ENCODE measurements around the gene INPP5F. TPM values are rescaled to one million over a fixed set of nuclear protein-coding genes. Genes with fewer than 3 reads are reported as not detected.

INPP5F gene
- total and polyA plus RNA-seq, 9 of the 15 experiments (the other 6 are each of a cell fraction or from before 2014, with no cell fraction given) = 1.6 to 7.3 (median 6.0) TPM

GRCh38 chr10:119713744-119714483, 11.9 kb upstream of the INPP5F start (continued):
- TF ChIP-seq, protein P1, sequence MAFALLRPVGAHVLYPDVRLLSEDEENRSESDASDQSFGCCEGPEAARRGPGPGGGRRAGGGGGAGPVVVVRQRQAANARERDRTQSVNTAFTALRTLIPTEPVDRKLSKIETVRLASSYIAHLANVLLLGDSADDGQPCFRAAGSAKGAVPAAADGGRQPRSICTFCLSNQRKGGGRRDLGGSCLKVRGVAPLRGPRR (CRISPR knock-in tag; IDR thresholded peaks at IDR 0.05) = no peak
- TF ChIP-seq STAG1 (CRISPR knock-in tag; IDR thresholded peaks at IDR 0.05; ENCODE audit: borderline replicate concordance) (no peak), CSDE1 (IDR thresholded peaks at IDR 0.05) (no peak), GATAD2B (IDR thresholded peaks at IDR 0.05; ENCODE audit: borderline replicate concordance) (no peak), RHOXF2B (CRISPR knock-in tag; conservative IDR thresholded peaks at IDR 0.05) (no peak), PHTF2 (CRISPR knock-in tag; IDR thresholded peaks at IDR 0.05) (no peak), TAL1 (IDR thresholded peaks at IDR 0.05) (no peak), ZNF766 (CRISPR knock-in tag; conservative IDR thresholded peaks at IDR 0.05) (no peak), TAF1 (IDR thresholded peaks at IDR 0.05; ENCODE audit: control insufficient read depth, extremely low read depth, insufficient read depth, low read length, severe bottlenecking) (no peak), GTF2A2 (tag; IDR thresholded peaks at IDR 0.05) (no peak), POLR2H (tag; IDR thresholded peaks at IDR 0.05; ENCODE audit: low read depth) (no peak), PURB (CRISPR knock-in tag; IDR thresholded peaks at IDR 0.05; ENCODE audit: low read depth) (no peak), TARDBP (IDR thresholded peaks at IDR 0.05) (no peak), CBX1 (IDR thresholded peaks at IDR 0.05; ENCODE audit: low read depth) (no peak), ZNF639 (CRISPR knock-in tag; conservative IDR thresholded peaks at IDR 0.05 in 1 of 2, IDR thresholded peaks at IDR 0.05 in 1 of 2) (no peak), NR2C2 (CRISPR knock-in tag; IDR thresholded peaks at IDR 0.05) (no peak), NR2C2 (tag; IDR thresholded peaks at IDR 0.05) (no peak)

Measured in K562 (cell line).